Anterior cingulate cortex (tissue), 58 donors: Measurements from ENCODE around the gene BCHE.
A peak's percentile ranks its signal among the peaks of the same experiment; 100 is the strongest.

ENCODE experiments used
- DNase-seq, 58 donors: peaks; one replicate each; lab custom pipeline; 2025; lab: John Stamatoyannopoulos, UW

BCHE gene

GRCh38 chr3:165837058-165837525, at the start of gene BCHE:
TSS of gene BCHE (minus strand) at chr3:165837423. CDS start at chr3:165831033, 6,390 bp downstream.
- DNase-seq = peak in 20 of 58 donors; percentile 1 to 81 (median 20)

DNA sequence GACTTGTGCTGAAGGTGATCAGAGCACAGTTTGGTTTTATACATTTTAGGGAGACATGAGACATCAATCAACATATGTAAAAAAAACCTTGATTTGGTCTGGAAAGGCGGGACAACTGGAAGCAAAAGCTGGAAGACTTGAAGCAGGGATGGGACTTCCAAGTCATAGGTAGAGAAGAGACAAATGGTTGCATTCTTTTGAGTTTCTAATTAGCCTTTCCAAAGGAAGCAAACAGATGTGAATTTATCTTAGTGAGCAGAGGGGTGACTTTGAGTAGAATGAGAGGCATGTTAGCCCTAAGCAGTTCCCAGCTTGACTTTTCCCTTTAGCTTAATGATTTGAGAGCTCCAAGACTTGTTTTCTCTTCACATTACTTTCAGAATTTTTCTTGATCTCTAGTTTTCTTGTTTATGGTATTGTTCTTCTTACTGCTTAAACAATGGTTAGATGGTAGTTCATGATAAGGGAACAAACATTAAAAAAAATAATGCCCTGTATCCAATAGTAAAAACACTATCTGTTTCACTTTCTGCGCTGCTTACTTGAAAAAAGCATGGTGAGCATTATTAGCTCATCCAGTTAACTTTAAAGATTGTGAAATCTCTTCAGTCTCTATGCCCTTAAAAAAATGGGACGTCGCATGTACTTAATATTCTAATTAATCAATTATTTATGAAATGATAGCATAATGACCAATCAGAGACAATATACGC, 48.5 kb upstream of the BCHE start:
- no peak for DNase-seq

- DNase-seq = no peak
These were observed 47.3 kb upstream of the BCHE start for GRCh38 chr3:165884518-165884917.

DNA sequence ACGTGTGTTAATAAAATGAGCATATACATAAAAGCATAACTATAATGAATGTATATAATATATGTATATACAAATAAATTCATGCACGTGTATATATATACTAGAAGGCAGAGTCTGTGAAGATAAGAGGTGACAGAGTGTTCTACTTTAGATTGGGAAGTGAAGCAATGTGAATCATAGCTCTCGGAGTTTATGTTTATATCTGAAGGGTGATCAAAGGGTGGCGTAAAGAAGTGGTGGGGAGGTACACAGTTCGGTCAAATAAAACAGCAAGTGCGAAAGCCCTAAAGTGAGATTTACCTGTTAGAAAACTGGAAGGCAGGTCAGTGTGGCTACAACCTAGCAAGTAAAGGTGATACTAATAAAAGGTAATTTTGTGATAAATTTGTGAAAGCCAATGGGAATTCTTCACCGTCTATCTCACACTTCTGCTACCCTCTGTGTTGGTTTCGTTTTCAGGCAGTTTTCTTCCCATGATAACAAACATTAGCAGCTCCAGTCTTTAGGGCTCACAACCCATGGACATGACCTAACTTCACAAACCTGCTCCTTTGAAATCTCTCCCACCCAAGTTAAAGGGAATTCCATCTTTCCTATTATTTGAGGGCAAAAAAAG, 46.7 kb upstream of the BCHE start:
- no peak for DNase-seq

DNA sequence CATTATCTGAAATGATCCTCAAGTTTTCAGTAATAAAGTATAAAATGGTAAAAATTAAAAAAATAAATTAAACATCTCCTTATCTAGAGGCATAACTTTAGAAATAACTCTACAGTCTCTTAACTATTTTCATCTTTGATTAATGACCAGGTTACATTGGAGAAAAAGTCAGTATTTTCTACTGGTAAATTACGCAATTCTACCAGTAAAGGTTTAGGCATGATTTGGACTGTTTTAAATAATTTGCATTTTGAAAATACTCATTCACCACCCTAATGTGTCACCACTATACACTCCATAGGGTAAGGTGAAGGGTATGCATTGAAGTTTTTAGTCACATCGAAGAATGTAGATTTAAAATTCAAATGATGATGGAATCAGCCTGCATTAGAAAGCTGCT, 45.9 kb upstream of the BCHE start:
- DNase-seq = no peak

GRCh38 chr3:165875644-165876043, 38.4 kb upstream of the BCHE start:
- DNase-seq = no peak

DNA sequence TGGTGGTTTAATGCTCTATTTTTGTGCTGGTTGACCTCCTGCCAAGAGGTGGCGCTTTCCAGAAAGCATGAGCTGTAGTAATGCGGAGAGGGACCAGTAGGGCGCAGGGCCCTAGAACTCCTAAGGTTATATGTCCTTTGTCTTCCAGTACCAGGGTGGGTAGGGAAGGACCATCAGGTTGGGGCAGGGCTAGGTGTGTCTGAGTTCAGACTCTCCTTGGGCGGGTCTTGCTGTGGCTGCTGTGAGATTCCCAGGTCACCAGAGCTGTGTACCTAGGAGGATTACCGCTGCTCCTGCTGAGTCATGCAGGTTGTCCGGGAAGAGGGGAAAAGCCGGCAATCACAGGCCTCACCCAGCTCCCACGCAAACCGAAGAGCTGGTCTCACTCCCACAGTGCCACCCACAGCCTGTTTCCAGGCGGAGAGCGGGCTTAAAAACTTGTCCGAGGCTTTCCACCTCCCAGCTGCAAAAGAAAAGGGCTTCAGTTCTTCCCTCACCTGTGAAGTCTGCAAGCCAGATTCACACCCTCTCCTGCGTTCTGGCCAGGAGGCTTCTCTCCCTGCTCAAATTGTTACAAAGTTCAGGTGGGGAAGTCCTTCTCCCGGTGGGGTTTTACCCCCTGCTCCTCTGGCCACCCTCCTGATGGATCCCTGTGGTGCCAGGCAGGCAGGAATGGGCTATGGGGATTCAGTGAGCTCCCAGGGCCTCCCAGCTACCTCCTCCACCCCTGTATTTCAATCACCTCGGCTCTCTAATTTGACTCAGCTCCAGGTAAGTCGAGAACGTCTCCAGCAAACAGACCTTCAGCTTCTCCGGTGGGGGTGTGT, 37.7 kb upstream of the BCHE start:
- DNase-seq = no peak

DNA sequence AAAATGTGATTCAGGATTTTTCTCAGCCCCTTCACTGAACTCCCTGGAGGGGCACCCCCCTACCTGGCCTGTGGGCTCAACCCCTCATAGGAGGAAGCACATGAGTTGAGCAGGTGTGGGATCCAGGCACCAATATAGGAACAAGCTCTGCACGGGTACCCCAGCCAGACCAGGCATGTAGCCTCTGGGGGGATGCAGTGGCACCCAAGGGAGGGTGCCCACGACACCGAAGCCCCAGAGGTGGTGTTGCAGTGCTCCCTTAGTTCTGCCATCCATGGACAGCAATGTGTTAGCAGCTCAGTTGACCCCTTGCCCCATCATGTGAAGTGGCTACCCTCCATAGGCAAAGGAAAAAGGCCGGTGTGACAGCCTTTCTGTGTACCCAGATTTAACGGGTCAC, 30.9 kb upstream of the BCHE start:
- no peak for DNase-seq

GRCh38 chr3:165859061-165859460, 21.8 kb upstream of the BCHE start:
- peak in 1 of 58 donors; percentile 3 for DNase-seq

DNA sequence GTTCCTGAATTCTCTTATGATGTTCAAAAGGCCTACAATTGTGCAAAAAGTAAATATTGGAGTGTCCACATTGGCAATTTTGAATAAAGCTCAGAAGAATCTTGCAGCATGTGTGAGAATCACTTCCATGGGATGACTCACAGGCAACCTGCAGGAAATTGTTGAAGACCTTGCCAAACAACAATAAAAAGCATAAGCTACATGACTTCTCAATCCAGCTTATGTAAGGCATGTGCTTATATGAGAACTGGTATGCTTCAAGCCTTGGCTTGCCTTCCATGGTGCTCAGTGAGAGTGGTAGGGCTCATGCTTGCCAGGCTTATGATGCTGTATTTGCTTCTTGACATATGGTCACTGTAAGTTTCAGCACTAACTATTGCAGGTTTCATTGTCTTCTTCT, 18.4 kb upstream of the BCHE start:
- DNase-seq = peak in 4 of 58 donors; percentile 8 to 40 (median 20)

GRCh38 chr3:165854696-165855095, 17.5 kb upstream of the BCHE start:
- DNase-seq = no peak

DNA sequence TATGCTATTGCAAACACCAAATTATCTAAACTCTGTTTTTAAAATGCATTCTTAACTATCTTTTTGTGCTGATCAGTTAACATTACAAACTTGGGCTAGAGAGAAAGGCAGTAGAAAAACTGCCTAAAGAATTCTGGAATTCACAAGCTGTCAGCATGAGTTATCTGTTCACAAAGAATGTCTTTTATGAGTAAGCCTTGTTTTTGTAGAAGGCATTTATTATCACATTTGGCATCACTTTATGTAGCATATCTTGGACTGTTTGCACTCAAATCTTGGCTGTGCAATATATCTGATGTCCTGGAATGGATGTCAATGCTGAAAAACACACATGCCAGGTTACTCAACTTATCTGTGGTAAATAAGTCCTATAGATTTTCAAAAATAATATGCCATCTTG, 15.5 kb upstream of the BCHE start:
- peak in 1 of 58 donors; percentile 5 for DNase-seq

DNA sequence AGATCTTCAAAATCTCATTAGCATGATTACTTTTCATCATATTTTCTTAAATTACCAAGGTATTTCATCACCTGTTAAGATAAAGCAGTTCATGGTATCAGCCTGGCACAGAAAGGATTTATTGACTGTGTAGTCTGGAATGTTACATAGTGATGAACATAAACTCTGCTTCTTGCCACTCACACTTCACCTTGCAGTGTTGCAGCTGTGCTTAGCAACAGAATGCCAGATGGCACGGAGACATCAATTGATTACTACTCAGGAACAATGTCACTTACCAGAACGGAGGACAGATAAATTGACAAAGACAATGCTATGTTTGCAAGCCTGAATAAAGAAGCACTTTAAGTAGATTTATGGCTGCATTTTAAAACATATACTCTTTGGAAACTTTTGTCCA, 15.0 kb upstream of the BCHE start:
- DNase-seq = no peak

- DNase-seq = no peak
These were observed 8.8 kb upstream of the BCHE start for GRCh38 chr3:165846056-165846455.

DNA sequence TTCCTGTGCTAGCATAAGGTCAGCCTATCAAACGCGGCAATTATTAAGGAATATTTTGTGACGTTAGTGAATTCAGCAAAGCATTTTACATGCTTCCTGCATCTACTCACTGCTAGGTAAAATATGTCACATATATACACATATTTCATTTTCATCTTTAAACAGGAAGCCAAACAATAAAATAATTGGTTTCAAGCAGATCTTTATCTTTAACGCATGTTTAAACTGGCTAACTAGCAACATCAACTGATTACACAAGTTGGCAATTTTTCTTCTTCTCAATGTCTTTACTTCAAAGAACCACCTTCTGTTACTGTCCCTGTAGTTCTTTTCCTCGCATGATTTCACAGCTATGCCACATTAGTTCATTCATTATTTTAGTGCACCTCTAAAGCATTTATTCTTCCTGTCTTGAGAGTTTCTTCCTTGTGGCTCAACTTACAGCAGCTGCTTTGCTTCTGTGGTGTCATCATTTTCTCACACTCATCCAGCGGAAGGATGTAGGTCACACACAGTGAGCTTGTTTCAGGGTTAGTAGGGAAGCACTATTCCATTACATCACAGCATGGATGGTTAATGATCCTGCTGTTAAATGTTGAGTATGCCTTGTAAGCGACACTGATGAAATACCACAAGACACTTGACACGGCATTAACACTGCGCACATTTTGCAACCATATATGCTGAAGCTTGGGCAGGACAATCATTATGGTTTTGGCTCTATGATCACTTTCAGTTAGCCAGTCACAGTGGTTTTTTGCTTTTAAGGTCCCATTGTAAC, 2.3 kb upstream of the BCHE start:
- DNase-seq = no peak

DNA sequence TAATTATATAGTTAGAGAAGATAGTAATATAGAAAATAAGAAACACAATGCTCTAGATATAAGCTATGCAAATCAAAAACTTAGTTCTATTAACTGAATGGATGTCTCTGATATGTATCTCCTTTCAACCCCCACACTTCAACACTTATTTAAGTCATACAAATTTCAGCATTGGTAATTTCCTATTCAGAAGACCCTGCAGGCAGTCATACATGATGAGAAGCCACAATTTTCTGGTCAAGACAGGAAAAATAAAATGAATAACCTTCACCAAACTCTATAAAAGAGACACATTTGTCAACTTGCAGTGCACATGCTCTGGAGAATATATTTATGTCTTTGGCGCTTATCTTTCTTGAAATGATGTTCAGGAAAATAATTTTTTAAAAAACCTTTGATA, 578 bp upstream of the BCHE start:
- no peak for DNase-seq

GRCh38 chr3:165835431-165835830, 1.8 kb downstream of the BCHE start:
- DNase-seq = no peak

GRCh38 chr3:165830746-165831145, 6.5 kb downstream of the BCHE start:
- no peak for DNase-seq

GRCh38 chr3:165827883-165828282, 9.3 kb downstream of the BCHE start:
- no peak for DNase-seq

- DNase-seq = no peak
These were observed 10.0 kb downstream of the BCHE start for GRCh38 chr3:165827233-165827632.
